Measurements from ENCODE around the gene TATDN3.
A peak's percentile ranks its signal among the peaks of the same experiment; 100 is the strongest.
"Not testable (repeated sequence)": the region's sequence is repeated elsewhere in the genome, so short reads cannot be mapped to it uniquely, and the experiment has no call there.

The TATDN3 gene

GRCh38 chr1:212777151-212777550 lies 14.5 kb upstream of the TATDN3 start:
- DNase-seq (ENCODE audit: low read depth): no peak

GRCh38 chr1:212779086-212779485 lies 12.6 kb upstream of the TATDN3 start:
- DNase-seq (ENCODE audit: low read depth): not testable (repeated sequence)

GRCh38 chr1:212780759-212781158 lies 10.9 kb upstream of the TATDN3 start:
- DNase-seq (ENCODE audit: low read depth): no peak

GRCh38 chr1:212781225-212781624 lies 10.5 kb upstream of the TATDN3 start:
- DNase-seq (ENCODE audit: low read depth): no peak

- no peak for DNase-seq (ENCODE audit: low read depth)
These were observed 9.1 kb upstream of the TATDN3 start for GRCh38 chr1:212782422-212783154.

- DNase-seq (ENCODE audit: low read depth): no peak
These were observed 7.7 kb upstream of the TATDN3 start for GRCh38 chr1:212783976-212784375.

GRCh38 chr1:212785871-212786270 lies 5.8 kb upstream of the TATDN3 start:
- DNase-seq (ENCODE audit: low read depth): no peak

- no peak for DNase-seq (ENCODE audit: low read depth)
These were observed 426 bp upstream of the TATDN3 start for GRCh38 chr1:212791261-212791675.

- DNase-seq (ENCODE audit: low read depth): no peak
These were observed 758 bp downstream of the TATDN3 start for GRCh38 chr1:212792396-212792908.

GRCh38 chr1:212794561-212795014 lies 2.9 kb downstream of the TATDN3 start:
- no peak for DNase-seq (ENCODE audit: low read depth)

- DNase-seq (ENCODE audit: low read depth): no peak
These were observed 6.0 kb downstream of the TATDN3 start for GRCh38 chr1:212797681-212798080.

GRCh38 chr1:212805767-212806166 lies 14.1 kb downstream of the TATDN3 start:
- DNase-seq (ENCODE audit: low read depth): no peak

- DNase-seq (ENCODE audit: low read depth): no peak
These were observed 23.0 kb downstream of the TATDN3 start for GRCh38 chr1:212814537-212815334.

- no peak for DNase-seq (ENCODE audit: low read depth)
These were observed 25.0 kb downstream of the TATDN3 start for GRCh38 chr1:212816567-212817278.

- peak; percentile 4 for DNase-seq (ENCODE audit: low read depth)
These were observed 28.0 kb downstream of the TATDN3 start for GRCh38 chr1:212819726-212820125.

- no peak for DNase-seq (ENCODE audit: low read depth)
These were observed 29.3 kb downstream of the TATDN3 start for GRCh38 chr1:212820969-212821368.

- DNase-seq (ENCODE audit: low read depth): no peak
These were observed 31.3 kb downstream of the TATDN3 start for GRCh38 chr1:212822956-212823355.

GRCh38 chr1:212824201-212824600 lies 32.5 kb downstream of the TATDN3 start:
- DNase-seq (ENCODE audit: low read depth): no peak

- no peak for DNase-seq (ENCODE audit: low read depth)
These were observed 34.2 kb downstream of the TATDN3 start for GRCh38 chr1:212825798-212826452.

GRCh38 chr1:212827171-212827776 lies 35.6 kb downstream of the TATDN3 start:
- no peak for DNase-seq (ENCODE audit: low read depth)

- no peak for DNase-seq (ENCODE audit: low read depth)
These were observed 36.2 kb downstream of the TATDN3 start for GRCh38 chr1:212827831-212828278.
